ENCODE results near the gene CCDC85C.
"Not testable (repeated sequence)": the region's sequence is repeated elsewhere in the genome, so short reads cannot be mapped to it uniquely, and the experiment has no call there.

CCDC85C gene

GRCh38 chr14:99603471-99604277, at the start of gene CCDC85C:
TSS of gene CCDC85C (minus strand) at chr14:99604207. CDS start at chr14:99603959, 248 bp downstream.
- peak; percentile 5 to 20 for DNase-seq (ENCODE audit: low read depth in 1 of 2, low spot score in 1 of 2)

GRCh38 chr14:99651953-99652746, 48.1 kb upstream of the CCDC85C start:
- no peak for DNase-seq (ENCODE audit: low read depth in 1 of 2, low spot score in 1 of 2)

GRCh38 chr14:99650189-99650588, 46.2 kb upstream of the CCDC85C start:
- no peak for DNase-seq (ENCODE audit: low read depth in 1 of 2, low spot score in 1 of 2)

GRCh38 chr14:99649643-99650042, 45.6 kb upstream of the CCDC85C start:
- DNase-seq (ENCODE audit: low read depth in 1 of 2, low spot score in 1 of 2): no peak

DNA sequence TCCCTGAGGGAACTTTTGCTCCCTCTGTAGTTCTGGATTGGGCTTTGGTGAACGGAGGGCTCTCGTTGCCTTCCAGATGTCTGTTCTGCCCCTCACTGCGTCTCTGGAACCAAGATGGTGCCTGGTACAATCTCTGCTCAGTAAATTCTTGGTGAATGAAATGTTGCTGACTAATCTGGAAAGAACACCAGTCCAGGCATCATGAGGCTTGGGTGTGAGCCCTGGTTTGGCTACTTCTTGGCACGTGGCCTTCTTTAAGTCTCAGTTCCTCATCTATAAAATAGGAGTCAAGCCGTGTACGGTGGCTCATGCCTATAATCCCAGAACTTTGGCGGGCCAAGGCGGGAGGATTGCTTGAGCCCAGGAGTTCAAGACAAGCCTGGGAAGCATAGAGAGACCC, 45.2 kb upstream of the CCDC85C start:
- no peak for DNase-seq (ENCODE audit: low read depth in 1 of 2, low spot score in 1 of 2)

GRCh38 chr14:99648027-99648784, 44.2 kb upstream of the CCDC85C start:
- no peak for DNase-seq (ENCODE audit: low read depth in 1 of 2, low spot score in 1 of 2)

GRCh38 chr14:99647411-99647810, 43.4 kb upstream of the CCDC85C start:
- no peak for DNase-seq (ENCODE audit: low read depth in 1 of 2, low spot score in 1 of 2)

DNA sequence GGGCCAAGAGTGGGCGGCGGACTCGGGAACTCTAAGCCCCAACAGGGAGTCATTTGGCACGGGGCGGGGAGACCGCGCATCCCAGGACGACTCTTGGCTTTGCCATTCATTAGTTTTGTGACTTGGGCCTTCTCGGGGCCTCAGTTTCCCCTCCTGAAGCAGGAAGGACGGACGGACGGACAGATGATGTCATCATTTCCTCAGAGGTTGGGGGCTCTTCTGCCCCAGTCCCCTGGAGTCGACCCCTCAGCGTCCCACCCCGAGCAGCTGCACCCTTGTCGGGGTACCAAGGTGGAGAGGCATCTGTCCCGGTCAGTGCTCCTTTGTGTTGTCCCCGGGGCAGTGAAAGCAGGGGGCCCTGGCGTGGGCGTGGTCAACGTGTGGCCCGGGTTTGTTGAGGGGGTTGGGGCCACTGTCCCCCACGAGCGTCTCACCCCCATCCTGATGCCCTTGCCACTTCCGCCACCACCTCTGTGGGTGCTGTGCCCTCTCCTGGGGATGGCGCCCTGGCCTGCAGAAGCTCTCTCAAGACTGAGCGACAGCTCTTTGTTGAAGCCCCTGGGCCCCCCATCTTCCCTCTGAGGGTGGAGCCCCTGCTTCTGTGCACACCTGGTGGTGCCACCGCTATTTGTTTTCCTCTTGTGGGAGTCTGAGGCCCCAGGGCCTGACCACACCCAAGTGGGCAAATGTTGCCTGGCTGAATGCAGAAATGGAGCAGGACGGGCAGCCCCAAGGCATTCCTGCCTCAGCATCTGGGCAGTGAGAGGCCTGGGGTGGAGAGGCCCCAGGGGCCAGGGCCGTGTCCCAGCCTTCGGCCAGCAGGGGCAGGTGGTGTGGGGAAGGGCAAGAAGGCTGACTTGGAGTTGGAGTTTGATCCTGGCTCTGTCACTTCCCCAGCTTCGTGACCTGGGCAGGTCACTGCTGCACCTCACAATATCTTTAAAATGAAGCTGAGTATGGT, 41.8 kb upstream of the CCDC85C start:
- no peak for DNase-seq (ENCODE audit: low read depth in 1 of 2, low spot score in 1 of 2)

GRCh38 chr14:99644723-99645544, 40.9 kb upstream of the CCDC85C start, which contains the start of gene HHIPL1:
TSS of gene HHIPL1 (plus strand) at chr14:99645129. CDS start at chr14:99645208, 79 bp downstream.
- DNase-seq (ENCODE audit: low read depth in 1 of 2, low spot score in 1 of 2): no peak

DNA sequence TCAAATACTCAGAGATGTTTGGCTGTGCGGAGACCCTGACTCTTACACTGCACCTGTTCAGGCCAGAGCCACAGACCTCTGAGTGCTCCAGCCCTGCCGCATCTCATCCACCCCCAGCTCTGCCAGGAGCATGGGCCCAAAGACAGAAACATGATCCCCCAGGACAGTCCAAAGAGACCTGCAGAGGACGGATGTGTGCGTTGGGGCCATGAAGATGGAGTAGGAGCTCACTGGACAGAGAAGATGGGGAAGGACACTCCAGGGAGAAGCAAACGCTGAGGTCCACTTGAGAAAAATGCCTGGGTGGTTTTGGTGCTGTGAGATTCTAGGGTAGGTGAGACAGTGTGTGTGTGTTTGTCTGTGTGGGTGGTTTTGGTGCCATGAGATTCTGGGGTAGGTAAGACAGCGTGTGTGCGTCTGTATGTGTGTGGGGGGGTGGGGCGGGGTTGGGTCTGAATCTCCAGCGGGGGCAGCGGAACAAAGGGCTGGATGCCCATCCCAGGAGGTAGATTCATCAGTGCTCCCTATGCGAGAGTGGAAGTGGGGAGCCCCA, 40.1 kb upstream of the CCDC85C start:
- DNase-seq (ENCODE audit: low read depth in 1 of 2, low spot score in 1 of 2): no peak

GRCh38 chr14:99643343-99643742, 39.3 kb upstream of the CCDC85C start:
- DNase-seq (ENCODE audit: low read depth in 1 of 2, low spot score in 1 of 2): no peak

GRCh38 chr14:99642771-99643170, 38.8 kb upstream of the CCDC85C start:
- not testable (repeated sequence) for DNase-seq (ENCODE audit: low read depth in 1 of 2, low spot score in 1 of 2)

DNA sequence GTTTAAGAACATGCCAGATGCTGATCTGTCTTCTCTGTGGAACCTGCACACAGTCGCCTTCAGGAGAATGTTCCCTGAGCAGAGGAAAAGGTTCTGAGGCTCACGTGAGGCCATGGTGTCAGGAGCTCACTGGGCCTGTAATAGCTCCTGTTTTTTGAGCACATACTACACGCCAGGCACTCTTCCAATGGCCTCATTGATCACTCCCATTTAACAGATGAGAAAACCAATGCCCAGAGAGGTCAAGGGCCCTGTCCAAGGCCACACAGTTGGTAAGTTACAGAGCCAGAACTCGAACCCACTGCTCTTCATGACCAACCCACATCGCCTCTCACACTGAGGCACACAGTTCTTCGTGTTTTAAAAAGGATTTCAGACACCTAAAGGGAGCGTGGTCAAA, 33.6 kb upstream of the CCDC85C start:
- DNase-seq (ENCODE audit: low read depth in 1 of 2, low spot score in 1 of 2): no peak

- DNase-seq (ENCODE audit: low read depth in 1 of 2, low spot score in 1 of 2): no peak
Measured at GRCh38 chr14:99636487-99636886, 32.5 kb upstream of the CCDC85C start.

- no peak for DNase-seq (ENCODE audit: low read depth in 1 of 2, low spot score in 1 of 2)
Measured at GRCh38 chr14:99635116-99635515, 31.1 kb upstream of the CCDC85C start.

- DNase-seq (ENCODE audit: low read depth in 1 of 2, low spot score in 1 of 2): no peak
Measured at GRCh38 chr14:99634443-99634842, 30.4 kb upstream of the CCDC85C start.

DNA sequence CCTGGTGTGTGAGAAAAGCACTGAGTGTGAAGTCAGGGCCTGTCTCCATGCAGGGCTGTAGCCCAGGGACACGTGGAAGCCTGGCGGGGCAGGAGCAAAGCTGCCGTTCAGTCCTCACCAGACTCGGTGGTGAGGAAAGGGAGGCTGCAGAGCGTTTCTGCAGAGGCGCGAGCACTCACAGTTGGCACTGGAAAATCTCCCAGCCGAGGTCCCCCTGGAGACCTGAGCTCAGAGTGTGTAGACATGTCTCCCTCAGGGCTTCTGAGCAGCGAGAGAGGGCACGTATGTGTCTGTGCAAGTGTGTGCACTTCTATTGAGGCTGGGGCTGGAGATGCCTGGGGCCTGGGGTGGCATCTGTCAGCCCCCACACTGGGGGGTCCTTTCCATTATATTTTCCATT, 29.9 kb upstream of the CCDC85C start:
- no peak for DNase-seq (ENCODE audit: low read depth in 1 of 2, low spot score in 1 of 2)

- DNase-seq (ENCODE audit: low read depth in 1 of 2, low spot score in 1 of 2): no peak
Measured at GRCh38 chr14:99633141-99633540, 29.1 kb upstream of the CCDC85C start.

DNA sequence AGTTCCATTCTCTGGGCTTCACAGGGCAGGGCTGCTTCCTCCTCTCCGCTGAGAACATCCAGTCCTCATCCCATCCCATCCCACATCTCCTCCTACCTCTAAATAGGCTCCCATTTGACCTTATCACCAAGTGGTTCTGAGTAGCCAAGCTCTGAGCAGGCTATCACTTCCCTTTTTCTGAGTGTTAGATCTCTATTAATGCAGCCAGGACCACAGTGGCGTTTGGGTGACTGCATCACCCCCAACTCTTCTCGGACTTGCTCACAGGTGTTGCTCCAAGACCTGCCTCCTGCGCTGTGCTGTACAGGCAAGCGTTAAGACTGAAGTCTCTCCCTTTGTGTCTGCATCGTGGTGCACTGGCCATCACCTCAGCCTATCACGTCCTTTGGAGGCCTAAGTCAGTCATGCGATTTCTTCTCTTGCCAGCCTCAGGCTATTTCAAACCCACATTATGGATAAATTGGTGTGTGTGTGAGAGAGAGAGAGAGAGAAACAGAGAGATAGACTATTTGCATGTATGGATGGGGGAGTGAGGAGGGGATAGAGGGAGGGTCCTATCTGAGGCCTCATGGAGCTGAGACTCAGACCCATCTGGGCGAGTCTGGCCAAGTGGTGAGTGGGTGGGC, 28.5 kb upstream of the CCDC85C start:
- DNase-seq (ENCODE audit: low read depth in 1 of 2, low spot score in 1 of 2): no peak
